GM12875 (cell line): ENCODE data around the gene CNIH2.

Experiments
- H3K4me3 ChIP-seq: one replicate; pipeline ENCODE4 v1.5.1; 2011; ENCODE audit warnings: low read depth, low read length, control low read depth
- CTCF ChIP-seq: IDR thresholded peaks from 2 replicates; pipeline ENCODE4 v1.5.1; 2011; ENCODE audit warnings: low read depth, mild to moderate bottlenecking, control low read depth, inconsistent platforms, low read length, moderate library complexity, borderline replicate concordance; ENCODE audit not compliant: insufficient read depth

CNIH2 gene

GRCh38 chr11:66312549-66313320 is 34.8 kb downstream of the CNIH2 start:
- no peak for TF ChIP-seq CTCF
- H3K4me3 ChIP-seq = peak overlapping the region; percentile 60

- peak overlapping the region; percentile 36 for H3K4me3 ChIP-seq
Measured at GRCh38 chr11:66313321-66314185, 35.6 kb downstream of the CNIH2 start.

GRCh38 chr11:66314186-66314501 is 36.2 kb downstream of the CNIH2 start:
- no peak overlapping the region for H3K4me3 ChIP-seq

More at GRCh38 chr11:66313321-66314185, 35.6 kb downstream of the CNIH2 start:
- TF ChIP-seq CTCF = no peak

GRCh38 chr11:66314561-66315497 is 36.9 kb downstream of the CNIH2 start:
- TF ChIP-seq CTCF = no peak
- no peak overlapping the region for H3K4me3 ChIP-seq

More at GRCh38 chr11:66314186-66314501, 36.2 kb downstream of the CNIH2 start:
- no peak for TF ChIP-seq CTCF

- no peak for TF ChIP-seq CTCF
- no peak overlapping the region for H3K4me3 ChIP-seq
Measured at GRCh38 chr11:66315498-66315885, 37.5 kb downstream of the CNIH2 start.

GRCh38 chr11:66315921-66316811 is 38.2 kb downstream of the CNIH2 start:
- H3K4me3 ChIP-seq = no peak overlapping the region
- no peak for TF ChIP-seq CTCF
